Activated T-cell treated with anti-CD3 and anti-CD28 coated beads for 24 hours (primary cell): Measurements from ENCODE around the gene NMT1.
"Not testable (repeated sequence)": the region's sequence is repeated elsewhere in the genome, so short reads cannot be mapped to it uniquely, and the experiment has no call there.

Experiments used
- DNase-seq: peaks from one replicate; pipeline ENCODE4 v3.0.0-alpha.2; 2020; ENCODE audit warnings: low read depth

Gene NMT1

DNA sequence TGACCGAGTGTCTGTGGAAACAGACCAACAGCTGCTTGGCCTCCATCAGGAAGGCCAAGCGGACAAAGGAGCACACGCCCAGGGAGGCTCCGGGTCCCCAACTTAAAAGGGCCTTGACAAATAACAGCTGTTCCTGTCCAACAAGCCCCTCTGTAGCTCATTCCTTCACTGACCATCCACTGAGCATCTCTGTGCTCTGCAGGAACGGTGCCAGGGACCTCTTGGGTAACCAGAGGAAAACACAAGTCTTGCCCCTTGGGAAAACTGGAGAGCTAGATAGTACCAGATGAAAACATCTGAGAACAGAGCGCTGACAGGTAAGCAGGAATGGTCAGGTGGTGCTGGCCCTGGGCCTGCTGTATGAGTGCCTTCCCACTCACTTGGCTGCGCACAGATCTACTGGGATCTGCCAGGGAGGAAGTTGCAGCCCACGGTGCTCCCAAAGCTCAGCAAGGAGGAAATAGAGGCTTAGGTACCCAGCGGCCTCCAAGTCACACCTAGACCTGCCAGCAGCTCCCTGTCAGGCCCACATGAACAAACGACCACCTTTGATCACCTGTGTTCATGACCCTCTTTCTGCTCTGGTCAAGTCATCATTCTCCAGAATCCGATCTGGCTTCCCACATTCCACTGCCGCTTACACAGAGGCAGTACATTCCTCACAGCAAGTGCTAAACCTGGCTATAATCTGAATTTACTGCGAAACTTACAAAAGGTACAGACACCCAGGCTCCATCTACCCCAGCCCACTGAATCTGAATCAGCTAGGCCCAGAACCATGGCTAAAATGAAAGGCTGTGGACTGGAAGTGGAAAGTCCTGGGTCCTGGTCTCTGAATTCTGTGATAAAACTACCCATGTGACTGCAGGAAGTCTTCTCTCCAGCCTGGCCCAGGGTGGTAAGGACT is 22.1 kb upstream of the NMT1 start:
- DNase-seq = no peak

GRCh38 chr17:45040459-45040858 is 20.7 kb upstream of the NMT1 start:
- no peak for DNase-seq

DNA sequence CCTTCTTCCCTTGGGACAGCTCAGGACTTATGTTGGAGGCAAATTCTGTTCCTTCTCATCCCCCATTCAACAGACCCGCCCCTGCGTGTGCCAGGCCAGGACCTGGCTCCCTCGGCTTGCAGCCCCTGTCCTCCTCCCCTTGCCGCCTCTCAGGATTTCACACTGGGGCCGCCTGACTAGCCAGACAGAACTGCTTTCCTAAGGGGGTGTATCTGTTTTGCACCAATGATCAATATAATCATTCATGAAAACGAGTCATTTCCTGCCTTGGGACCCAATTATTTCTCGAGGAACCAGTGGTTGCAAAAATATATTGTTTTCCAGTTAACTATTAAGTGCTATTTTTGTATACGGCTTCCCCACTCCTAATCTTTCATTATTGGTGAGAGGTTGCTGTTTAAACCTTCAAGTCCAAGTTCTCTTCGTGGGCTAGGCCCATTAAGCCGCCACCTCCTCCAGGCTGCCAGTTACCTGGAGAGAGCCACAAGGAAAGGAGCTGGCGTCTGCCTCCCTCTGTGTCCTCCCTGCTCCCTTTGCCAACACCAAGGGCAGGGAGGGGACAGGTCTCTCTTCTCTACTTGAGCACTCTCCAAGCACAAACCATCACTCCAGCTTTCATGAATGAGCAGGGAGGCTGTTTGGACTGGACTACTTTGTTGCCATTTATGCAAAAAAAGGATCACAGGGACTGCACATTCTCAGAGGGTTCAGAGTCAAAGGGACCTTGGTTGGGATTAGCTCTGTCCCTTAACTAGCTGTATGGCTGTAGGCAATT is 18.6 kb upstream of the NMT1 start:
- no peak for DNase-seq

- DNase-seq = no peak
These were observed 17.1 kb upstream of the NMT1 start for GRCh38 chr17:45043813-45044540.

DNA sequence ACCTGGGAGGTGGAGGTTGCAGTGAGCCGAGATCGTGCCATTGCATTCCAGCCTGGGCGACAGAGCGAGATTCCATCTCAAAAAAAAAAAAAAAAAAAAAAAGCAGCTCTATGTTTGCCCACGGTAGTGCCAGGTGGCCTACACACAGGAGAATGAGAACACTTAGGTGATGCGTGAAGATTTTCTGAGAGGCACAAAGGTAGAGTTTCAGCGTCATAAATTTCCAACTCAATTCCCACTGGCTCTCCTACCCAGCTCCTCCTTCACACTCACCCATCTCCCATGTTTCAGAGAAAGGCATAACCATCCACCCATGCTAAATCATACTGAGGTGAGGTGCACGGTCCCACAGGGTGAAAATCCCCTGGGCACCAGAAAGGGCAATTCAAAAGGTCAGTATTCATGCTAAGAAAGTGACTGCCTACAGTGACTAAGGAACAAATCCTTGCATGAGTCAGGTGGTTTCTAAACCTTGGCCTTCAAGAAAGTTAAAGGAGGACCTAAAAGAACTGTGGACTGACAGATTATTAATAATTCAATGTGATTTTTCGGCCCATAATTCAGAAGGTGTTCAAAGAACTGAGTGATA is 14.5 kb upstream of the NMT1 start:
- no peak for DNase-seq

DNA sequence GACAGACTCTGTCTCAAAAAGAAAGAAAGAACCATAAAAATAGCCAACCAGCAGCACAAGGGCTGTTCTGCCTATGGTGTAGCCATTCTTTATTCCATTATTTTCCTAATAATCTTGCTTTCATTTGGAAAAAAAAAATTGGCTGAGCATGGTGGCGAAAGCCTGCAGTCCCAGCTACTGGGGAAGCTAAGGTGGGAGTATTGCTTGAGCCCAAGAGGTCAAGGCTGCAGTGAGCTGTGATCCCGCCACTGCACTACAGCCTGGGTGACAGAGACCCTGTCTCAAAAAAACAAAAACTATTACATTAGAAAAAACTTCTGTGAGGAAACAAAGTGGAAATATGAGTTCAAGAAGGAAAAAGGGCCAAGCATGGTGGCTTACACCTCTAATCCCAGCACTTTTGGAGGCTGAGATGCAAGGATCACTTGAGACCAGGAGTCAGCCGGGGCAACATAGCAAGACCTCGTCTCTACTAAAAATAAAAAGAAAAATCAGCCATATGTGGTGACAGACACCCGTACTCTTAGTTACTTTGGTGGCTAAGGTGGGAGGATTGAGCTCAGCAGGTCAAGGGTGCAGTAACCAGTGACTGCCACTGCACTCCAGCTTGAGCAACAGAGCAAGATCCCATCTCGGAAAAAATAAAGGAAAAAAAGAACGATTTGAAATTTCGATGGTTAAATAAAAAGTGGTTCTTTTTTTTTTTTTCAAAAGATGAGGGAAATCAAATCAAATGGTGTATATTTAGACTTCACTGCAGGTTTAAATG is 12.1 kb upstream of the NMT1 start:
- no peak for DNase-seq

- DNase-seq = peak; percentile 30
These were observed 10.5 kb upstream of the NMT1 start for GRCh38 chr17:45050481-45051059.

- DNase-seq = peak; percentile 91
These were observed 9.9 kb upstream of the NMT1 start, which contains the start of gene DCAKD for GRCh38 chr17:45051060-45051719. Gene DCAKD, minus strand, starts transcription at chr17:45051632. Its CDS starts 16,747 bp downstream, at chr17:45034885.

DNA sequence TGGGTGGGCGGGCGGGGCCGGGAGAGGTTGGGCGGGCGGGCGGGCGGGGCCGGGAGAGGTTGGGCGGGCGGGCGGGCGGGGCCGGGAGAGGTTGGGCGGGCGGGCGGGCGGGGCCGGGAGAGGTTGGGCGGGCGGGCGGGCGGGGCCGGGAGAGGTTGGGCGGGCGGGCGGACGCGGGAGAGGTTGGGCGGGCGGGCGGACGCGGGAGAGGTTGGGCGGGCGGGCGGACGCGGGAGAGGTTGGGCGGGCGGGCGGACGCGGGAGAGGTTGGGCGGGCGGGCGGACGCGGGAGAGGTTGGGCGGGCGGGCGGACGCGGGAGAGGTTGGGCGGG is 9.4 kb upstream of the NMT1 start:
- not testable (repeated sequence) for DNase-seq

GRCh38 chr17:45052052-45052772 is 8.9 kb upstream of the NMT1 start:
- peak; percentile 30 for DNase-seq

GRCh38 chr17:45060382-45060796 is 728 bp upstream of the NMT1 start:
- DNase-seq = no peak

DNA sequence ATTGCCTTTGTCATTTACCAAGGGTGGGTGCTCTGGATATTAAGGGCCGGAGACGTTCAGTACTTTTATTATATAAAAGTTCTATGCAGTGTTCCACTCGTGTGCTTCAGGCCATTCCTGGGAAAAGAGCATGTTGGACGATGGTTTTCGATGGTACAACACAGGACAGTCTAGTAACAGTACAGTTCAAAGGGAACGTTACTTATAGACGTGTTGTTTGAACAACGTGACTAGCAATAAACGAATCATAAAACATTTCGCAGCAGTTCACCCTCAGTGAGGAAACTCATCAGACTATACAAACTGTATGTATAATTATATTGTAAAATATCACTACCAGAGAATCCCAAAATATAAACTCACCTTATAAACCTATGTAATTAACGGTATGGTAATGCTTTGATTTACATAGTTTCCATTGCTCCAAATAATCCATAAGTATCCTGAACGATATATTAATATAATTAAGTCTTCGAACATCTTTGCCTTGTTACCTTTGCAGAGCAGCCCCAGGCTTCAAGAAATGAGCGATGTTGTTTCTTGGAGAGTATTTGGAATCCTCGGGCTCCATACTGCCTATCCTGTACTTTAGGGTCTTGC is 589 bp downstream of the NMT1 start:
- no peak for DNase-seq

GRCh38 chr17:45063198-45063597 is 2.1 kb downstream of the NMT1 start:
- no peak for DNase-seq

DNA sequence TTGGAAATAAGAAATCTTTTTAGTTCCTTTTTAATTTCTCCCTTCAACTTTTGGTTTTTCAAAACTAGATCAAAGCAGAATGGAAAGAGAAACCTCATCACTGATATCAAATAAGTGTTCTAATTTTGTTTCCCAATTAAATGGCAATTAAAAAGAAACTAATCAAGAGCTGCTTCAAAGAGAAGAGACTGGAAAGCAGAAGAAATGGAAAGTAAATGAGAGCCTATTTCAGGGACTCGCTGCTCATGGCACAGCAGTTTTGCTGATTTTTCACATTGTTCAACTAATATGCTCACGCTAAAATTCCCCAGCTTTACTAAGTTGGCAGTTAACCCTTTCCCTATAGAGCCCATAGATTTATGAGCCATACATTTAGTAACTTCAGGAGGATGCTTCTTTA is 6.5 kb downstream of the NMT1 start:
- no peak for DNase-seq

- no peak for DNase-seq
These were observed 8.9 kb downstream of the NMT1 start for GRCh38 chr17:45070001-45070400.

- DNase-seq = no peak
These were observed 9.7 kb downstream of the NMT1 start for GRCh38 chr17:45070809-45071208.

DNA sequence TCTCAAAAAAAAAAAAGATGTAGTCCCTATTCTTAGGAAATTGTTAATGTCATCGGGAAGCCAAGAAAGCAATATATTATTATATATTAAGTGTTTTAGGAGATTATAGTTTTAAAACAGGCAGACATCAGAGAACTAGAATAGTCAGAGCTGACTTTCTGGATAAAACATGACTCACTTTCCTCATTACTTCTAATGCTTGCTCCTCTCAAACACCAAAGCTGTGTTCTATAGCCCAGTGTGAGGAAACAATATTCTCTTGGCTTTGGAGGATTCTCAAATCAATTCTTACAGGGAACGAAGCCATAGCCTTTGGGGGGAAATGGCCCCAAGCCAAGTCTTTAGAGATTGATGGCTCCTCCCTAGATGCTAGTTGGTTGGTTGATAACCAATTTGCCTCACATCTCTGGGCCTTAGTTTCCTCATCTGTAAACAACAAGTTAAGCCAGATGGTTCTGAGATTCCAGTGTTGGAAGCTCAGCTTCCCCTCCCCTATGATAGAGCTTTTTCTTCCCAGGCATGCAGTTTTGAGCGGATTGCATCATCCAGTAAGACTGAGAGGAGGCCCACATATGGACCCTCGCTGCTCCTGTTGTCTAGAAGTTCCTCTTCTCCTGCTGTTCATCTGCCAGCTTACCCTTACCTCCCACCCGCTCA is 12.4 kb downstream of the NMT1 start:
- no peak for DNase-seq

DNA sequence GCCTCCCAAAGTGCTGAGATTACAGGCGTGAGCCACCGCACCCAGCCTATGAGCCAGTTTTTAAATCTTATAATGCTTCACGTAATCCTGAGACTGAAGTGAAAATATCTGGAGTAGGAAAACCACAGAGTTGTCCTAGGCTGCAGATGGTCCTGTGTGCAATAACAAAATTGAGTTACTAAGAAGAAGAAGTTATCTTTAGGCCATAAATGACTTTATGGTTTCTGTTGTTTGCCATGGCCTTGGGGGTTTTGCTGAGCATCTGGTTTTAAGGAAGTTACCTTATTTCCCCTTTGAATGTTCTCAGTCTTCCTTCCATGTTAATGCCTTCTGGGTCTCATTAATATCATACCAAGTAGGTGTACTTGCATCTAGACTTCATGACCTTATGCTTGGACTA is 16.5 kb downstream of the NMT1 start:
- DNase-seq = no peak
